ENCODE data around the gene SHE.

GRCh38 chr1:154499446-154499845 is 2.8 kb downstream of the SHE start:
- TF ChIP-seq, protein P1, sequence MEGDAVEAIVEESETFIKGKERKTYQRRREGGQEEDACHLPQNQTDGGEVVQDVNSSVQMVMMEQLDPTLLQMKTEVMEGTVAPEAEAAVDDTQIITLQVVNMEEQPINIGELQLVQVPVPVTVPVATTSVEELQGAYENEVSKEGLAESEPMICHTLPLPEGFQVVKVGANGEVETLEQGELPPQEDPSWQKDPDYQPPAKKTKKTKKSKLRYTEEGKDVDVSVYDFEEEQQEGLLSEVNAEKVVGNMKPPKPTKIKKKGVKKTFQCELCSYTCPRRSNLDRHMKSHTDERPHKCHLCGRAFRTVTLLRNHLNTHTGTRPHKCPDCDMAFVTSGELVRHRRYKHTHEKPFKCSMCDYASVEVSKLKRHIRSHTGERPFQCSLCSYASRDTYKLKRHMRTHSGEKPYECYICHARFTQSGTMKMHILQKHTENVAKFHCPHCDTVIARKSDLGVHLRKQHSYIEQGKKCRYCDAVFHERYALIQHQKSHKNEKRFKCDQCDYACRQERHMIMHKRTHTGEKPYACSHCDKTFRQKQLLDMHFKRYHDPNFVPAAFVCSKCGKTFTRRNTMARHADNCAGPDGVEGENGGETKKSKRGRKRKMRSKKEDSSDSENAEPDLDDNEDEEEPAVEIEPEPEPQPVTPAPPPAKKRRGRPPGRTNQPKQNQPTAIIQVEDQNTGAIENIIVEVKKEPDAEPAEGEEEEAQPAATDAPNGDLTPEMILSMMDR (IDR thresholded peaks at IDR 0.05): no peak
- TF ChIP-seq POLR2A (IDR thresholded peaks at IDR 0.05): no peak
